K562 (cell line): ENCODE measurements around the gene GHDC. TPM values are rescaled to one million over a fixed set of nuclear protein-coding genes. Genes with fewer than 3 reads are reported as not detected.

Source experiments
- ATAC-seq: fragments of 200-7000 bp; cut with Tn5 transposase; 3 replicates; pipeline ENCODE4 v1.9.1; 2020; ENCODE audit warnings: moderate library complexity
- BruUV-seq: library from RNA; stranded (reverse); fragments of 400-500 nt; replicated peaks from 2 replicates; lab custom pipeline; 2021; lab: Mats Ljungman, UMichigan
- CTCF ChIA-PET: fragments of 300-600 bp; formaldehyde crosslinking; extraction: SDS; loops from one replicate; lab custom pipeline; 2021; ENCODE audit warnings: low intra/inter-chr PET ratio; lab: Yijun Ruan, JAX
- POLR2A ChIA-PET: fragments of 300-600, 350-650 bp; sonication (Branson Sonifier 250); formaldehyde crosslinking; extraction: SDS; loops from one replicate; lab custom pipeline; 2021; ENCODE audit warnings: antibody characterized with exemption, inconsistent platforms; lab: Yijun Ruan, JAX
- DNase-seq, 4 experiments: peaks; one replicate each; pipeline versions ENCODE4 v3.0.0 to v3.0.0-alpha.2; 2011 to 2018; ENCODE audit warnings: low spot score in 3 of 4, mixed read lengths in 3 of 4; ENCODE audit errors: extremely low read depth in 1 of 4
- FAIRE-seq: peaks from 2 replicates; lab custom pipeline; 2011; peaks lifted over from hg19 to GRCh38; lab: Jason Lieb, UNC
- H2AFZ ChIP-seq: 2 replicates; pipeline ENCODE4 v1.6.0; 2011; ENCODE audit warnings: low read depth, low read length, control low read depth, inconsistent platforms
- H3K27ac ChIP-seq: fragments of 200-600 bp; 3 replicates; pipeline ENCODE4 v1.8.0; 2011; ENCODE audit warnings: low read depth, mild to moderate bottlenecking, control low read depth, inconsistent platforms, low read length, moderate library complexity, mixed read lengths; ENCODE audit errors: extremely low read depth
- H3K27me3 ChIP-seq, 2 experiments: fragments of 300-600 bp in 1 of 2; 2 replicates in 1 of 2; 3 replicates in 1 of 2; pipeline versions ENCODE4 v1.6.0 to v1.8.0; 2011; ENCODE audit warnings: inconsistent platforms in 2 of 2, low read length in 2 of 2, mild to moderate bottlenecking in 1 of 2, mixed read lengths in 1 of 2, moderate library complexity in 1 of 2; ENCODE audit not compliant: control insufficient read depth in 2 of 2, insufficient read depth in 2 of 2
- H3K36me3 ChIP-seq: fragments of 300-600 bp; 3 replicates; pipeline ENCODE4 v1.8.0; 2011; ENCODE audit warnings: mild to moderate bottlenecking, low read length, inconsistent platforms; ENCODE audit not compliant: control insufficient read depth, insufficient read depth
- H3K4me1 ChIP-seq, 2 experiments: fragments of 200-600 bp in 1 of 2; replicated peaks in 1 of 2; 2 replicates in 1 of 2; 3 replicates in 1 of 2; pipeline versions ENCODE4 v1.5.1 to v1.8.0; 2011; ENCODE audit warnings: inconsistent platforms in 2 of 2, low read length in 2 of 2, mild to moderate bottlenecking in 1 of 2, mixed read lengths in 1 of 2, moderate library complexity in 1 of 2; ENCODE audit not compliant: control insufficient read depth in 2 of 2, insufficient read depth in 2 of 2
- H3K4me2 ChIP-seq: 2 replicates; pipeline ENCODE4 v1.6.1; 2011; ENCODE audit warnings: low read length, control low read depth, inconsistent platforms, mixed read lengths; ENCODE audit not compliant: insufficient read depth
- H3K4me3 ChIP-seq: fragments of 200-600 bp; sonication (generic), shearing (Covaris generic); 2 replicates; pipeline ENCODE4 v1.5.1; 2016; ENCODE audit warnings: control low read depth, inconsistent platforms
- H3K79me2 ChIP-seq: fragments of 200-600 bp; 3 replicates; pipeline ENCODE4 v1.8.0; 2011; ENCODE audit warnings: low read length, inconsistent platforms; ENCODE audit not compliant: control insufficient read depth, insufficient read depth
- H3K9ac ChIP-seq, 2 experiments: 2 replicates each; pipeline versions ENCODE4 v1.6.0 to v1.6.1; 2011; ENCODE audit warnings: low read depth in 2 of 2, low read length in 2 of 2, control low read depth in 1 of 2, inconsistent platforms in 1 of 2, mild to moderate bottlenecking in 1 of 2, mixed read lengths in 1 of 2; ENCODE audit not compliant: insufficient read depth in 1 of 2
- H3K9me1 ChIP-seq: one replicate; pipeline ENCODE4 v1.6.0; 2011; ENCODE audit warnings: inconsistent platforms, mild to moderate bottlenecking, low read length, moderate library complexity; ENCODE audit not compliant: control insufficient read depth, insufficient read depth
- H3K9me3 ChIP-seq: replicated peaks from 2 replicates; pipeline ENCODE4 v1.5.1; 2011; ENCODE audit warnings: low read depth, low read length, inconsistent platforms; ENCODE audit not compliant: control insufficient read depth, insufficient read depth
- H4K20me1 ChIP-seq: replicated peaks from 2 replicates; pipeline ENCODE4 v1.6.1; 2011; ENCODE audit warnings: low read length, inconsistent platforms, mixed read lengths; ENCODE audit not compliant: control insufficient read depth, insufficient read depth
- ARID4B ChIP-seq: sonication (generic); formaldehyde crosslinking; IDR thresholded peaks from 2 replicates; pipeline ENCODE4 v1.8.0; 2022; ENCODE audit warnings: mild to moderate bottlenecking, missing genetic modification reagents
- BCOR ChIP-seq: fragments of 450-650 bp; IDR thresholded peaks from 2 replicates; pipeline ENCODE4 v1.6.1; 2016
- CLOCK ChIP-seq: fragments of 250-450 bp; sonication (Bioruptor Pico); IDR thresholded peaks from 2 replicates; pipeline ENCODE4 v1.4.0; 2020; ENCODE audit warnings: mild to moderate bottlenecking, moderate library complexity, borderline replicate concordance
- CSDE1 ChIP-seq, 2 experiments: fragments of 450-650 bp; IDR thresholded peaks; 2 replicates each; pipeline ENCODE4 v1.6.1; 2016; ENCODE audit warnings: mild to moderate bottlenecking in 1 of 2
- DACH1 ChIP-seq: fragments of 450-650 bp; IDR thresholded peaks from 2 replicates; pipeline ENCODE4 v1.6.1; 2018; ENCODE audit not compliant: partially characterized antibody
- ELF2 ChIP-seq: fragments of 250-450 bp; sonication (Bioruptor Pico); IDR thresholded peaks from 2 replicates; pipeline ENCODE4 v1.5.0; 2021; ENCODE audit warnings: mild to moderate bottlenecking
- HNRNPL ChIP-seq: fragments of 200-400 bp; formaldehyde crosslinking; IDR thresholded peaks from 2 replicates; pipeline ENCODE4 v1.6.1; 2017; ENCODE audit warnings: low read depth, mild to moderate bottlenecking, low read length
- NR2C2 ChIP-seq, 2 experiments: fragments of 200-800 bp in 1 of 2; sonication (Bioruptor generic) in 1 of 2; sonication (generic) in 1 of 2; formaldehyde crosslinking in 1 of 2; IDR thresholded peaks; 2 replicates each; pipeline versions ENCODE4 v1.6.1 to v1.8.0; 2016 to 2022; ENCODE audit warnings: mild to moderate bottlenecking in 1 of 2, missing compliant biosample characterization in 1 of 2, missing genetic modification characterization in 1 of 2, missing genetic modification reagents in 1 of 2
- POLR3G ChIP-seq: IDR thresholded peaks from 2 replicates; pipeline ENCODE4 v1.6.1; 2011; ENCODE audit not compliant: insufficient read length, insufficient replicate concordance; ENCODE audit errors: extremely low read depth
- ZNF165 ChIP-seq: fragments of 250-450 bp; sonication (Bioruptor Pico); IDR thresholded peaks from 2 replicates; pipeline ENCODE4 v1.4.0; 2020; ENCODE audit warnings: borderline replicate concordance
- ZNF444 ChIP-seq: fragments of 250-450 bp; sonication (Bioruptor Pico); IDR thresholded peaks from 2 replicates; pipeline ENCODE4 v1.4.0; 2020; ENCODE audit warnings: mild to moderate bottlenecking, moderate library complexity
- WGBS: fragments of 100-300 bp; shearing (Covaris generic); methylation state at CpG from one replicate; pipeline ENCODE4 v1.1.6; 2016; ENCODE audit warnings: low coverage, mixed read lengths; ENCODE audit not compliant: insufficient coverage; ENCODE audit errors: missing lambda C conversion rate; 5-methylcytosine and 5-hydroxymethylcytosine counted together
- in situ Hi-C: fragments of 300-500 bp; cut with MboI; formaldehyde crosslinking; loops from 4 replicates; pipeline ENCODE4 v1.15.0; 2018; ENCODE audit warnings: inconsistent platforms, mixed read lengths
- intact Hi-C: fragments of 100-400 bp; cut with micrococcal nuclease; formaldehyde crosslinking; loops from 2 replicates; pipeline ENCODE4 v1.14.2; 2022
- polyA plus RNA-seq, 8 experiments: library from polyadenylated mRNA; depleted of rRNA in 4 of 8; stranded (reverse) in 5 of 8; unstranded in 3 of 8; fragments of >200 nt; fragmentation: Nextera tagmentation in 2 of 8; fragmentation: Illumina TruSeq in 1 of 8; extraction: Ambion mirVana in 2 of 8; extraction: Trizol in 1 of 8; gene quantifications; 2 replicates each; pipeline versions ENCODE4 v1.2.1 to v1.2.3, GENCODE V29; 2011 to 2014; ENCODE audit warnings: inconsistent platforms in 1 of 8, missing spikeins in 1 of 8
- total RNA-seq, 7 experiments: library from RNA; depleted of rRNA in 6 of 7; stranded (reverse); fragments of >200 nt in 6 of 7; fragmentation: Illumina TruSeq in 2 of 7; extraction: Trizol in 2 of 7; gene quantifications; 2 replicates each; pipeline versions ENCODE4 v1.2.1 to v1.2.3, GENCODE V29; 2011 to 2021; ENCODE audit warnings: low replicate concordance in 1 of 7
- TF ChIP-seq, protein P1 (sequence below): IDR thresholded peaks from 2 replicates; pipeline ENCODE4 v1.6.1; 2011; ENCODE audit warnings: borderline replicate concordance, low read depth, mild to moderate bottlenecking, moderate library complexity, low read length; ENCODE audit not compliant: insufficient read depth, poor library complexity, severe bottlenecking
- TF ChIP-seq, protein P2 (sequence below): sonication (generic); formaldehyde crosslinking; IDR thresholded peaks from 2 replicates; pipeline ENCODE4 v1.9.0; 2022; ENCODE audit warnings: mild to moderate bottlenecking, missing genetic modification reagents

Gene GHDC
- total and polyA plus RNA-seq, 9 of the 15 experiments (the other 6 are each of a cell fraction or from before 2014, with no cell fraction given), result 0.65 to 23.2 (median 11.2) TPM

- Histone ChIP-seq H3K9ac (no peak overlapping the region), H4K20me1 (0 out of 2 replicates have a peak, but pooled peaks cover 4% of the 10 kb centered on the region), H3K36me3 (no peaks in the 10 kb centered on the region), H3K4me2 (no peak overlapping the region), H3K27me3 (no peaks in the 10 kb centered on the region), H3K9me3 (no peaks in the 10 kb centered on the region), H2AFZ (no peak overlapping the region), H3K4me3 (no peak overlapping the region), H3K9me1 (peaks cover 7% of the 10 kb centered on the region), H3K27ac (no peak overlapping the region), H3K79me2 (peaks cover 11% of the 10 kb centered on the region; the same call in 2 of the 3 replicates), H3K4me1 (peaks cover 24 to 38% of the 10 kb centered on the region in 2 experiments)
- 8% methylated on average over 1 of the region's 1 CpG for WGBS
- DNase-seq (no peak), FAIRE-seq (no peak), ATAC-seq (no peak)
- ChIA-PET CTCF (no interaction called here), POLR2A (interaction anchor here (0.6 to 1.3 kb wide), 3 partner anchors 12 to 315 kb away, joined by 3 read pairs; no protein-coding TSS in a partner anchor)
- intact Hi-C loops (no loop called here), in situ Hi-C loops (no loop called here)
- no TSS peak for BruUV-seq
- TF ChIP-seq POLR3G (no peak), ZNF444 (no peak), DACH1 (no peak), CLOCK (CRISPR knock-in tag) (no peak), BCOR (no peak), ZNF165 (CRISPR knock-in tag) (no peak), NR2C2 (CRISPR knock-in tag; IDR thresholded peaks at IDR 0.05) (no peak), NR2C2 (tag; IDR thresholded peaks at IDR 0.05) (no peak), ARID4B (CRISPR knock-in tag) (no peak), CSDE1 (IDR thresholded peaks at IDR 0.05) (no peak), ELF2 (CRISPR knock-in tag) (no peak), HNRNPL (no peak)
- TF ChIP-seq, protein P1, sequence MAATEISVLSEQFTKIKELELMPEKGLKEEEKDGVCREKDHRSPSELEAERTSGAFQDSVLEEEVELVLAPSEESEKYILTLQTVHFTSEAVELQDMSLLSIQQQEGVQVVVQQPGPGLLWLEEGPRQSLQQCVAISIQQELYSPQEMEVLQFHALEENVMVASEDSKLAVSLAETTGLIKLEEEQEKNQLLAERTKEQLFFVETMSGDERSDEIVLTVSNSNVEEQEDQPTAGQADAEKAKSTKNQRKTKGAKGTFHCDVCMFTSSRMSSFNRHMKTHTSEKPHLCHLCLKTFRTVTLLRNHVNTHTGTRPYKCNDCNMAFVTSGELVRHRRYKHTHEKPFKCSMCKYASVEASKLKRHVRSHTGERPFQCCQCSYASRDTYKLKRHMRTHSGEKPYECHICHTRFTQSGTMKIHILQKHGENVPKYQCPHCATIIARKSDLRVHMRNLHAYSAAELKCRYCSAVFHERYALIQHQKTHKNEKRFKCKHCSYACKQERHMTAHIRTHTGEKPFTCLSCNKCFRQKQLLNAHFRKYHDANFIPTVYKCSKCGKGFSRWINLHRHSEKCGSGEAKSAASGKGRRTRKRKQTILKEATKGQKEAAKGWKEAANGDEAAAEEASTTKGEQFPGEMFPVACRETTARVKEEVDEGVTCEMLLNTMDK, result no peak
- TF ChIP-seq, protein P2, sequence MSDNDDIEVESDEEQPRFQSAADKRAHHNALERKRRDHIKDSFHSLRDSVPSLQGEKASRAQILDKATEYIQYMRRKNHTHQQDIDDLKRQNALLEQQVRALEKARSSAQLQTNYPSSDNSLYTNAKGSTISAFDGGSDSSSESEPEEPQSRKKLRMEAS, result no peak
Observed at GRCh38 chr17:42179335-42179734, 15.0 kb downstream of the GHDC start.
